Activated B cell treated with CpG ODN at 0.5 μM for 24 hours (primary cell): ENCODE data around the gene ZNF500. TPM values are rescaled to one million over a fixed set of nuclear protein-coding genes. Genes with fewer than 3 reads are reported as not detected.

Source experiments
- ATAC-seq: fragments of 200-7000 bp; cut with Tn5 transposase; one replicate; pipeline ENCODE4 v1.10.0; 2021; ENCODE audit warnings: low read depth, mild to moderate bottlenecking, moderate library complexity
- CTCF ChIA-PET: fragments of 350-600 bp; sonication (Branson Sonifier 250); formaldehyde crosslinking; loops from one replicate; lab custom pipeline; 2021; ENCODE audit warnings: antibody characterized with exemption; lab: Charles Lee
- POLR2A ChIA-PET: fragments of 350-600 bp; sonication (Branson Sonifier 250); formaldehyde crosslinking; loops from one replicate; lab custom pipeline; 2021; ENCODE audit warnings: antibody characterized with exemption; lab: Charles Lee
- DNase-seq: peaks from one replicate; pipeline ENCODE4 v3.0.0; 2022
- H3K27ac Mint-ChIP-seq: one replicate; pipeline ENCODE4 v1.8.0; 2020; ENCODE audit warnings: mixed read lengths
- H3K27me3 Mint-ChIP-seq: one replicate; pipeline ENCODE4 v1.8.0; 2021; ENCODE audit warnings: mixed read lengths
- H3K36me3 Mint-ChIP-seq: one replicate; pipeline ENCODE4 v1.8.0; 2021; ENCODE audit warnings: low read depth, mixed read lengths
- H3K4me1 Mint-ChIP-seq: one replicate; pipeline ENCODE4 v1.8.0; 2021; ENCODE audit warnings: mixed read lengths
- H3K4me3 Mint-ChIP-seq: one replicate; pipeline ENCODE4 v1.8.0; 2020; ENCODE audit warnings: mild to moderate bottlenecking, mixed read lengths
- H3K9me3 Mint-ChIP-seq: one replicate; pipeline ENCODE4 v1.8.0; 2020; ENCODE audit warnings: mixed read lengths
- intact Hi-C: fragments of 100-400 bp; cut with micrococcal nuclease; formaldehyde crosslinking; loops from one replicate; pipeline ENCODE4 v1.15.1; 2024
- total RNA-seq: library from RNA; stranded (reverse); gene quantifications from 2 replicates; pipeline ENCODE4 v1.2.3, GENCODE V29; 2022
- TF ChIP-seq, protein P1 (sequence below): fragments of 200-600 bp; IDR thresholded peaks from one replicate; pipeline ENCODE4 v1.8.0; 2022; ENCODE audit warnings: antibody characterized with exemption, mild to moderate bottlenecking

Gene ZNF500
- total RNA-seq, 1 donor from 2014 or later: 19.1 TPM

DNA sequence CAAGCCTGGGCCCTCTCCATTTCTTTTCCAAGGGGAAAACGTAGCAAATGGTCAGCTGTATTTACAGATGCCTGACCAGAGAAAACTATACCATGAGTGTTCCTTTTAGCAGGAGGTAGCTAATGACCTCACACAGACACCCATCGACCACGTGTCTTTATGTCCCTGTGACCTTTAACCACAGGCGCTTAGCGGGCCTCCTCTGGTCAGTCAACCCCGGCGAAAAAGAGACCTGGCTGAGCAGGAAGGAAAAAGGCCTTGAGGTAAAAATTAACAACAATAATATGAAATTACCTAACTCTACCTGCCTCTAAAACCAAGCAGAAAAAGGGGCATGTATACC lies 64.5 kb downstream of the ZNF500 start:
- Mint-ChIP-seq H3K4me1 (no peaks in the 10 kb centered on the region), H3K4me3 (no peak overlapping the region), H3K27me3 (no peaks in the 10 kb centered on the region), H3K27ac (no peak overlapping the region), H3K9me3 (no peaks in the 10 kb centered on the region), H3K36me3 (peaks cover 52% of the 10 kb centered on the region)
- TF ChIP-seq, protein P1, sequence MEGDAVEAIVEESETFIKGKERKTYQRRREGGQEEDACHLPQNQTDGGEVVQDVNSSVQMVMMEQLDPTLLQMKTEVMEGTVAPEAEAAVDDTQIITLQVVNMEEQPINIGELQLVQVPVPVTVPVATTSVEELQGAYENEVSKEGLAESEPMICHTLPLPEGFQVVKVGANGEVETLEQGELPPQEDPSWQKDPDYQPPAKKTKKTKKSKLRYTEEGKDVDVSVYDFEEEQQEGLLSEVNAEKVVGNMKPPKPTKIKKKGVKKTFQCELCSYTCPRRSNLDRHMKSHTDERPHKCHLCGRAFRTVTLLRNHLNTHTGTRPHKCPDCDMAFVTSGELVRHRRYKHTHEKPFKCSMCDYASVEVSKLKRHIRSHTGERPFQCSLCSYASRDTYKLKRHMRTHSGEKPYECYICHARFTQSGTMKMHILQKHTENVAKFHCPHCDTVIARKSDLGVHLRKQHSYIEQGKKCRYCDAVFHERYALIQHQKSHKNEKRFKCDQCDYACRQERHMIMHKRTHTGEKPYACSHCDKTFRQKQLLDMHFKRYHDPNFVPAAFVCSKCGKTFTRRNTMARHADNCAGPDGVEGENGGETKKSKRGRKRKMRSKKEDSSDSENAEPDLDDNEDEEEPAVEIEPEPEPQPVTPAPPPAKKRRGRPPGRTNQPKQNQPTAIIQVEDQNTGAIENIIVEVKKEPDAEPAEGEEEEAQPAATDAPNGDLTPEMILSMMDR: no peak
- ATAC-seq: no peak
- no peak for DNase-seq
- intact Hi-C loops: no loop called here
- ChIA-PET POLR2A (no interaction called here), CTCF (no interaction called here)

DNA sequence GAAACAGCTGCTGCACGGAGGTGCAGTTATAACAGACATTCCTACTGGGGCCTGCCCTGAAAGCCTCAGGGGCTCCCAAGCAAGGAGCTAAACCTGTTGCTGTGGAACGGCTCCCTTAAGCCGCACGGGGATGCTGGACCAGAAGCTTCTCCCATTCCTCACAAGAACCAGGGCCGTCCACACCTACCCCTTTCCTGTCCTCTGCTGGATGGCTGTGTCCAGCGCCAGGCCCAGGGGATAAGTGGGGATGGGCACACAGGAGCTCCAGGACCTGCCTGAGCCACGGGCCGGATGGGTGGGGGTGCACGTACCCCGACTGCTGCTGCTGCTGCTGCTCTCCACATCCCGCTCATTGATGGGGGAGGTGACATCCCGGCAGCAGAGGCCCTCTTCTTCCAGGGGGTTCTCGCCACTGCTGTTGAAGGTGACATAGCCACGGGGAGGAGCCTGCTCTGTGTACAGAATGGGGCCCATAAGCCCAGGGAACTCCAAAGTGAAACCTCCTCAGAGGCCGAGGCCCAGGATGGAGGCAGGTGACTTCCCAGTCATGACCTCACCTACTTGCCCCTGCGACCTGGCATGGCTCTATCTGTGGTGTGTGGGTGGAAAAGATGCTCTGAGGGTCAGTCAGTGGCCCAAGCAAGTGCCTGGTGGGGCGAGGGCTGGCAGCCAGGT lies 65.0 kb downstream of the ZNF500 start:
- Mint-ChIP-seq H3K9me3 (no peaks in the 10 kb centered on the region), H3K27me3 (no peaks in the 10 kb centered on the region), H3K27ac (no peak overlapping the region), H3K36me3 (peaks cover 52% of the 10 kb centered on the region), H3K4me3 (no peak overlapping the region), H3K4me1 (no peaks in the 10 kb centered on the region)
- intact Hi-C loops: no loop called here
- TF ChIP-seq, protein P1: no peak
- ATAC-seq (no peak), DNase-seq (no peak)
- CTCF ChIA-PET: no interaction called here
- POLR2A ChIA-PET: no interaction called here

DNA sequence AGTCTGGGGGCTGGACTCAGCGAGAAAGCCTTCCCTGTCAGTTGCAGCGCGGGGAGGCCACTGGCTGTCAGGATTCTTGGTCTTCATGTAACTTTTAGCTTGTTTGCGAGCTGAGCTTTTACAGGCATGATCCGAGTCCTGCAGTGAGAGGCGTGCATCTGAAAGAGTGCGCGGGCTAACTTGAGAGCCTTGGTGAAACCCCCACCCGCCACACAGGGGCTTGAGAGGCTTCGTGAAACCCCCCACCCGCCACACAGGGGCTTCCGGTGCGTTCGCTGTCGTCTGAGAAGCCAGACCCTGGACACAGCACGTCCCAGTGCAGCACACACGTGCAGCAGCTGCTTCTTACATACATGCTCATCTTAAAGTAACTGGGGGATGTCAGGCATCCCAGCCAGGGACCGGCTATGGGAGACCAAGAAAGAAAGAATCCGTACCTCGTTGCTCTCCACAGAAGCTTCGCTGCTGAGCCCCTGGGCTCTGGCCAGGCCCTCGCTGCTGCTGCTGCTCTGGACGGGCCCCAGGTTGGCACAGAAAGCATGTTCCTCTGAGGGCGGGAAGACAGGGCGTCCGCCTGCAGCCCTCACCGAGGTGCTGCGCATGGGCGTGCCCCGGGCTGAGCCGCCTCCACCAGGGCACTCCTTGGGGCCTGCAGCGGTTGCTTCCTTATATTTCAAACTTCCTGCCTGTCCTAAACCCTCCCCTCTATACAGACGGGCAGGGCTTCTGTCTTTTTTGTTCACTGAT lies 65.8 kb downstream of the ZNF500 start:
- H3K9me3 Mint-ChIP-seq: no peaks in the 10 kb centered on the region
- ChIA-PET CTCF (no interaction called here), POLR2A (interaction anchor here (0.6 kb wide), 1 partner anchor 210 kb away, joined by 3 read pairs; no protein-coding TSS in a partner anchor)
- TF ChIP-seq, protein P1: no peak
- DNase-seq (no peak), ATAC-seq (no peak)
- H3K4me3 Mint-ChIP-seq: no peak overlapping the region
- intact Hi-C loops: no loop called here
- peaks cover 50% of the 10 kb centered on the region for H3K36me3 Mint-ChIP-seq
- H3K27me3 Mint-ChIP-seq: no peaks in the 10 kb centered on the region
- H3K27ac Mint-ChIP-seq: no peak overlapping the region
- no peaks in the 10 kb centered on the region for H3K4me1 Mint-ChIP-seq

DNA sequence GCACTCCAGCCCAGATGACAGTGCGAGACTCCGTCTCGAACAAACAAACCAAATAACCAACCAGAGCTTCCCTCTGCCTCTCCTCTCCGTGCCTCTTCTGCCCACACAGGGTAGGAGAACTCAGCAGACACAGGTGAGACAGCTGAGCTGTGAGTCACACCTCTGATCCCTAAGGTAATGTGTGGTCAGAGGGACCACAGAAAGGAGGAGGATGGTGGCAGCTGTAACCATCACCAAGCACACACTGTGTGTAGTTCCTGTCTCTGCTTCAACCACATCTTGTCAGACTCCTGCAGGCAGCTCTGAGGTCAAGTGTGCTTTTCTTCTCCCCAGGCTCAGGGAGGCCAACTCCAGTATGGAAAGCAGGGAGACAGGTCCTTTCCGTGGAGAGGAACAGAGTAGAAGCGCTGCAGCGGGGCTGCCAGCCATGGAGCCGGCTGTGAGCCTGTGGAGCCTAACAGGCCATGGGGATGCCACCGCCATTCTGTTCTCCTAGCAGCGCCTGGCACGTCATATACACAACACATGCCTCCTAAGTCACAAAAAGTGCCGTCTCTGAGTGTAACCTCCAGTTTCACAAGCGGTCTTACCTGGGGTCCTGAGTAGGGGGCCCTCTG lies 66.5 kb downstream of the ZNF500 start:
- H3K9me3 Mint-ChIP-seq: no peaks in the 10 kb centered on the region
- ChIA-PET POLR2A (interaction anchor here (0.6 kb wide), 1 partner anchor 210 kb away, joined by 3 read pairs; no protein-coding TSS in a partner anchor), CTCF (no interaction called here)
- no peak overlapping the region for H3K27ac Mint-ChIP-seq
- H3K4me3 Mint-ChIP-seq: no peak overlapping the region
- intact Hi-C loops: no loop called here
- H3K27me3 Mint-ChIP-seq: no peaks in the 10 kb centered on the region
- TF ChIP-seq, protein P1: no peak
- no peak for DNase-seq
- no peaks in the 10 kb centered on the region for H3K4me1 Mint-ChIP-seq
- peaks cover 57% of the 10 kb centered on the region for H3K36me3 Mint-ChIP-seq
- ATAC-seq: no peak

DNA sequence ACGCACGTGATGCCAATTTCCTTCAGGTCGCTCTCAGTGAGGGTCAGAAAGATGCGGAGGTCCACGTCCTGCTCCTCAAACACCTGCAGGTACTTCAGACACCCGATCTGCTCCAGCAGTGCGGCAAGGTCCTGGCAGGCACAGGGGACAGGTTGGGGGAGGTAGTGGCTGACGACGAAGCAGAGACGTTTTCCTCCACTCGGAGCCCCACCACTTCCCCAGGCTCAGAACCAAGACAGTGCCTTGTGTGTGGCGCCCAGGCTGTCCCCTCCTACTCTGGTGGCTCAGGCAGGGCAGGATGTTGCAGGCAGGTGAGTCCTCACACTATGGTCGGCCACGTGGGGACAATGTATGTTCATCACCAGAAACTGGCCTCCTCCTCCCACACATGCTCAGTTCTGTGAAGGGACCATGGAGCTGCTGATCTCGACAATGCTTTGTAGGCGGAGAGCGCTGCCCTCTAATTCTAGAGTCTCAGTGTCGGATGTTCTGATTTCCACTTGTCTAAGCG lies 67.9 kb downstream of the ZNF500 start:
- ChIA-PET CTCF (no interaction called here), POLR2A (no interaction called here)
- Mint-ChIP-seq H3K4me3 (no peak overlapping the region), H3K4me1 (no peaks in the 10 kb centered on the region), H3K27me3 (no peaks in the 10 kb centered on the region), H3K36me3 (peaks cover 51% of the 10 kb centered on the region), H3K9me3 (no peaks in the 10 kb centered on the region), H3K27ac (no peak overlapping the region)
- DNase-seq: no peak
- intact Hi-C loops: no loop called here
- TF ChIP-seq, protein P1: no peak
- no peak for ATAC-seq
